SK-N-SH treated with all-trans-retinoic acid at 6 μM for 48 hours (cell line): ENCODE data around the gene KLHL3.
A peak's percentile ranks its signal among the peaks of the same experiment; 100 is the strongest.

ENCODE experiments used
- ATAC-seq: fragments of 200-7000 bp; cut with Tn5 transposase; 3 replicates; pipeline ENCODE4 v1.9.1; 2020; ENCODE audit warnings: mild to moderate bottlenecking, moderate library complexity
- ARNTL ChIP-seq: fragments of 450-650 bp; formaldehyde crosslinking; IDR thresholded peaks from 2 replicates; pipeline ENCODE4 v1.5.0; 2020; ENCODE audit warnings: low read depth, mild to moderate bottlenecking, moderate library complexity, borderline replicate concordance
- BACH2 ChIP-seq: fragments of 250-450 bp; sonication (Bioruptor Pico); IDR thresholded peaks from 2 replicates; pipeline ENCODE4 v1.9.0; 2021; ENCODE audit warnings: mild to moderate bottlenecking, borderline replicate concordance
- CREB5 ChIP-seq: fragments of 250-450 bp; sonication (Bioruptor Pico); IDR thresholded peaks from 2 replicates; pipeline ENCODE4 v1.5.1; 2020; ENCODE audit warnings: low read depth, mild to moderate bottlenecking, moderate library complexity
- CSDC2 ChIP-seq: fragments of 250-450 bp; sonication (Bioruptor Pico); IDR thresholded peaks from 2 replicates; pipeline ENCODE4 v1.5.0; 2020; ENCODE audit warnings: mild to moderate bottlenecking, moderate library complexity
- CSRNP3 ChIP-seq: fragments of 250-450 bp; sonication (Bioruptor Pico); IDR thresholded peaks from 2 replicates; pipeline ENCODE4 v1.5.1; 2021; ENCODE audit warnings: mild to moderate bottlenecking, moderate library complexity
- ESRRG ChIP-seq: fragments of 250-450 bp; sonication (Bioruptor Pico); IDR thresholded peaks from 2 replicates; pipeline ENCODE4 v1.6.1; 2021; ENCODE audit warnings: mild to moderate bottlenecking
- GLIS3 ChIP-seq: fragments of 250-450 bp; sonication (Bioruptor Pico); IDR thresholded peaks from 2 replicates; pipeline ENCODE4 v1.5.0; 2020; ENCODE audit warnings: mild to moderate bottlenecking, moderate library complexity
- ISL1 ChIP-seq: fragments of 250-450 bp; sonication (Bioruptor Pico); IDR thresholded peaks from 2 replicates; pipeline ENCODE4 v2.1.2; 2022; ENCODE audit warnings: mild to moderate bottlenecking, moderate library complexity
- OSR1 ChIP-seq: fragments of 250-450 bp; sonication (Bioruptor Pico); IDR thresholded peaks from 2 replicates; pipeline ENCODE4 v1.8.0; 2022; ENCODE audit warnings: moderate library complexity, mild to moderate bottlenecking, inconsistent platforms
- PATZ1 ChIP-seq: fragments of 250-450 bp; sonication (Bioruptor Pico); IDR thresholded peaks from 2 replicates; pipeline ENCODE4 v1.8.0; 2020; ENCODE audit warnings: mild to moderate bottlenecking, moderate library complexity, borderline replicate concordance
- PPARA ChIP-seq: fragments of 250-450 bp; sonication (Bioruptor Pico); IDR thresholded peaks from 2 replicates; pipeline ENCODE4 v1.5.0; 2020; ENCODE audit warnings: mild to moderate bottlenecking, borderline replicate concordance
- RARB ChIP-seq: fragments of 250-450 bp; sonication (Bioruptor Pico); IDR thresholded peaks from 2 replicates; pipeline ENCODE4 v1.8.0; 2021; ENCODE audit warnings: mild to moderate bottlenecking, moderate library complexity
- SNAI2 ChIP-seq: fragments of 250-450 bp; sonication (Bioruptor Pico); IDR thresholded peaks from 2 replicates; pipeline ENCODE4 v1.5.0; 2020; ENCODE audit warnings: mild to moderate bottlenecking, moderate library complexity
- TCF4 ChIP-seq: fragments of 250-450 bp; sonication (Bioruptor Pico); IDR thresholded peaks from 2 replicates; pipeline ENCODE4 v1.8.0; 2021; ENCODE audit warnings: mild to moderate bottlenecking, moderate library complexity, borderline replicate concordance
- TOX ChIP-seq: fragments of 250-450 bp; sonication (Bioruptor Pico); IDR thresholded peaks from 2 replicates; pipeline ENCODE4 v1.8.0; 2021; ENCODE audit warnings: mild to moderate bottlenecking, moderate library complexity, borderline replicate concordance
- TSHZ2 ChIP-seq: fragments of 250-450 bp; sonication (Bioruptor Pico); IDR thresholded peaks from 2 replicates; pipeline ENCODE4 v1.5.0; 2020; ENCODE audit warnings: mild to moderate bottlenecking, moderate library complexity
- ZC3H10 ChIP-seq: fragments of 250-450 bp; sonication (Bioruptor Pico); IDR thresholded peaks from 2 replicates; pipeline ENCODE4 v1.5.1; 2021; ENCODE audit warnings: mild to moderate bottlenecking, moderate library complexity
- ZFP3 ChIP-seq: fragments of 250-450 bp; sonication (Bioruptor Pico); IDR thresholded peaks from 2 replicates; pipeline ENCODE4 v1.5.0; 2020; ENCODE audit warnings: mild to moderate bottlenecking, moderate library complexity
- ZFP30 ChIP-seq: fragments of 450-650 bp; formaldehyde crosslinking; IDR thresholded peaks from 2 replicates; pipeline ENCODE4 v1.5.0; 2022; ENCODE audit warnings: mild to moderate bottlenecking, moderate library complexity
- ZNF565 ChIP-seq: fragments of 450-650 bp; formaldehyde crosslinking; conservative IDR thresholded peaks from 2 replicates; pipeline ENCODE4 v1.5.0; 2020; ENCODE audit warnings: low read depth, mild to moderate bottlenecking, moderate library complexity
- ZNF70 ChIP-seq: fragments of 450-650 bp; formaldehyde crosslinking; IDR thresholded peaks from 2 replicates; pipeline ENCODE4 v1.5.0; 2020; ENCODE audit warnings: mild to moderate bottlenecking, moderate library complexity
- ZNF8 ChIP-seq: fragments of 450-650 bp; formaldehyde crosslinking; IDR thresholded peaks from 2 replicates; pipeline ENCODE4 v1.5.0; 2020; ENCODE audit warnings: mild to moderate bottlenecking, moderate library complexity

The KLHL3 gene

GRCh38 chr5:137665678-137666460 is 70.0 kb downstream of the KLHL3 start:
- no peak for ATAC-seq

GRCh38 chr5:137660349-137660817 is 75.5 kb downstream of the KLHL3 start:
- ATAC-seq, result peak; percentile 99
- TF ChIP-seq SNAI2 (no peak), CSRNP3 (no peak), OSR1 (CRISPR knock-in tag) (no peak), TOX (CRISPR knock-in tag) (no peak), CSDC2 (no peak), ZNF70 (CRISPR knock-in tag) (no peak), ARNTL (CRISPR knock-in tag) (no peak), ZNF565 (CRISPR knock-in tag) (no peak)

More at GRCh38 chr5:137665678-137666460, 70.0 kb downstream of the KLHL3 start:
- no peak for TF ChIP-seq SNAI2
- no peak for TF ChIP-seq ZNF565 (CRISPR knock-in tag)
- TF ChIP-seq ZFP30 (CRISPR knock-in tag), result no peak
- no peak for TF ChIP-seq CSDC2
- no peak for TF ChIP-seq ZFP3
- TF ChIP-seq ZC3H10, result no peak
- no peak for TF ChIP-seq OSR1 (CRISPR knock-in tag)
- TF ChIP-seq ARNTL (CRISPR knock-in tag), result no peak
- no peak for TF ChIP-seq ISL1 (CRISPR knock-in tag)
- TF ChIP-seq PATZ1 (CRISPR knock-in tag), result no peak

GRCh38 chr5:137659209-137659608 is 76.7 kb downstream of the KLHL3 start:
- TF ChIP-seq ZFP30 (CRISPR knock-in tag), result no peak
- no peak for TF ChIP-seq CSDC2
- TF ChIP-seq ZNF565 (CRISPR knock-in tag), result no peak
- TF ChIP-seq ZNF8 (CRISPR knock-in tag), result no peak
- no peak for TF ChIP-seq TCF4 (CRISPR knock-in tag)
- no peak for TF ChIP-seq PPARA (CRISPR knock-in tag)
- TF ChIP-seq GLIS3 (CRISPR knock-in tag), result no peak
- TF ChIP-seq, all 23 proteins: peak for 0
- no peak for ATAC-seq

- TF ChIP-seq TSHZ2 (CRISPR knock-in tag), result no peak
- TF ChIP-seq ZNF8 (CRISPR knock-in tag), result no peak
- TF ChIP-seq RARB, result no peak
- no peak for TF ChIP-seq CSRNP3
- no peak for TF ChIP-seq TOX (CRISPR knock-in tag)
- TF ChIP-seq PPARA (CRISPR knock-in tag), result no peak
- TF ChIP-seq ZNF565 (CRISPR knock-in tag), result no peak
- TF ChIP-seq ESRRG, result no peak
- no peak for TF ChIP-seq ARNTL (CRISPR knock-in tag)
- TF ChIP-seq ZC3H10, result no peak
- no peak for TF ChIP-seq OSR1 (CRISPR knock-in tag)
- no peak for TF ChIP-seq ISL1 (CRISPR knock-in tag)
- TF ChIP-seq BACH2 (CRISPR knock-in tag), result no peak
- no peak for TF ChIP-seq ZFP30 (CRISPR knock-in tag)
- TF ChIP-seq GLIS3 (CRISPR knock-in tag), result no peak
- TF ChIP-seq CREB5 (CRISPR knock-in tag), result no peak
- no peak for TF ChIP-seq ZNF70 (CRISPR knock-in tag)
- no peak for TF ChIP-seq ZFP3
- TF ChIP-seq PATZ1 (CRISPR knock-in tag), result no peak
- no peak for ATAC-seq
Observed at GRCh38 chr5:137658324-137658723, 77.6 kb downstream of the KLHL3 start.
